SK-N-MC (cell line): ENCODE results near the gene SLC25A47.
"Not testable (repeated sequence)": the region's sequence is repeated elsewhere in the genome, so short reads cannot be mapped to it uniquely, and the experiment has no call there.

Experiments
- DNase-seq: peaks from one replicate; pipeline ENCODE4 v3.0.0-alpha.2; 2011; ENCODE audit warnings: low read depth, low spot score
- H3K27ac ChIP-seq: fragments of 200-600 bp; sonication (generic); 2 replicates; pipeline ENCODE4 v1.5.1; 2016; ENCODE audit warnings: mixed run types
- H3K36me3 ChIP-seq: fragments of 200-600 bp; sonication (generic); 2 replicates; pipeline ENCODE4 v1.6.1; 2017; ENCODE audit warnings: antibody characterized with exemption, low read length, mixed read lengths; ENCODE audit not compliant: insufficient read depth
- H3K4me3 ChIP-seq: fragments of 200-600 bp; sonication (generic); 2 replicates; pipeline ENCODE4 v1.5.1; 2016
- H3K9ac ChIP-seq: fragments of 200-600 bp; sonication (generic); 2 replicates; pipeline ENCODE4 v1.8.0; 2017; ENCODE audit warnings: mixed run types, mixed read lengths; ENCODE audit not compliant: insufficient read length
- H3K9me3 ChIP-seq: fragments of 200-600 bp; sonication (generic); 2 replicates; pipeline ENCODE4 v1.6.1; 2017; ENCODE audit warnings: low read depth, mild to moderate bottlenecking, antibody characterized with exemption, low read length, moderate library complexity, mixed read lengths
- EZH2 ChIP-seq: fragments of 200-600 bp; sonication (generic); IDR thresholded peaks from one replicate; pipeline ENCODE4 v1.6.1; 2017; ENCODE audit warnings: antibody characterized with exemption
- FOXP2 ChIP-seq: optimal IDR thresholded peaks from 2 replicates; pipeline ENCODE3; 2011; ENCODE audit warnings: mild to moderate bottlenecking, moderate library complexity; ENCODE audit not compliant: insufficient read depth; ENCODE audit errors: extremely low read length, control extremely low read depth
- POLR2AphosphoS5 ChIP-seq: IDR thresholded peaks from 2 replicates; pipeline ENCODE4 v1.6.1; 2012; ENCODE audit warnings: mild to moderate bottlenecking, low read depth, low read length, borderline replicate concordance

SLC25A47 gene

DNA sequence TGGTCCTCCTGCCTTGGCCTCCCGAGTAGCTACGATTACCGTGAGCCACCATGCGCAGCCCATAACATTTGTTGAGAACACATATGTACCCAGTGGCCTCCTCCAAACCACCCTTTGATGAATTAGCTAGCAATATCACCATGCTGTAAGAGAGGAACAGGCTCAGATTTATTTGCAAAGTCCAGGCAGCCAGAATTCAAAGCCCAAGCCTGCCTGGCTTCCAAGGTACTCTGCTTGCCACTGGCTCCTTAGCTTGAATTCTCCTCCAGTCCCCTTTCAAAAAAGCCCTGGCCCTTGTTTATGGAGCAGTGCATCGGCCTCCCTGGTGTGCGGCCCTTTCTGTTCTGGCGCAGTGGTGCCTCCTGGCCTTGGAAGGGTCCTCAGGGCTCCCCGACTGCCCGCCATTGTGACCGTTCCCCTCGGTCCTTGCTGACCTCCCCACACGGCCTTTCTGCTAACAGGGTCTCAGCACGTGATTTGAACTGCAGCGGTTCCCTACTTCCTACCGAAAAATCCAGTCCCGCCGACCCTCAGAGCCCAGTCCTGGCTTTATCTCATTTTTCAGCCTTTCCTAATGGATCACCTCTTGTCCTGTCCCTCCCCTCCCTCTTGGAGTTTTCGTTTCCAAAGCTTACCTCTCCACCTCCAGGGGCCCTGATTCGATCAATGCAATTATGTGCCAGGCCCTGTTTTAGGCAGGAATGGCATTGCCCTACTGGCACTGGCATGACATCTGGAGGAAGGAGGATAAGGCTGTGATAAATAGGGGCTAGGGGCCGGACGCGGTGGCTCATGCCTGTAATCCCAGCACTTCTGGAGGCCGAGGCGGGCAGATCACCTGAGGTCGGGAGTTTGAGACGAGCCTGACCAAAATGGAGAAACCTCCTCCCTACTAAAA, 38.9 kb upstream of the SLC25A47 start:
- H3K36me3 ChIP-seq, result peaks cover 4% of the 10 kb centered on the region; the same call in 1 of the 2 replicates
- DNase-seq, result no peak
- H3K4me3 ChIP-seq, result no peak overlapping the region
- TF ChIP-seq FOXP2 (no peak), POLR2AphosphoS5 (no peak), EZH2 (no peak)
- H3K9me3 ChIP-seq, result no peaks in the 10 kb centered on the region
- no peak overlapping the region for H3K9ac ChIP-seq
- H3K27ac ChIP-seq, result peak overlapping the region; percentile 42

DNA sequence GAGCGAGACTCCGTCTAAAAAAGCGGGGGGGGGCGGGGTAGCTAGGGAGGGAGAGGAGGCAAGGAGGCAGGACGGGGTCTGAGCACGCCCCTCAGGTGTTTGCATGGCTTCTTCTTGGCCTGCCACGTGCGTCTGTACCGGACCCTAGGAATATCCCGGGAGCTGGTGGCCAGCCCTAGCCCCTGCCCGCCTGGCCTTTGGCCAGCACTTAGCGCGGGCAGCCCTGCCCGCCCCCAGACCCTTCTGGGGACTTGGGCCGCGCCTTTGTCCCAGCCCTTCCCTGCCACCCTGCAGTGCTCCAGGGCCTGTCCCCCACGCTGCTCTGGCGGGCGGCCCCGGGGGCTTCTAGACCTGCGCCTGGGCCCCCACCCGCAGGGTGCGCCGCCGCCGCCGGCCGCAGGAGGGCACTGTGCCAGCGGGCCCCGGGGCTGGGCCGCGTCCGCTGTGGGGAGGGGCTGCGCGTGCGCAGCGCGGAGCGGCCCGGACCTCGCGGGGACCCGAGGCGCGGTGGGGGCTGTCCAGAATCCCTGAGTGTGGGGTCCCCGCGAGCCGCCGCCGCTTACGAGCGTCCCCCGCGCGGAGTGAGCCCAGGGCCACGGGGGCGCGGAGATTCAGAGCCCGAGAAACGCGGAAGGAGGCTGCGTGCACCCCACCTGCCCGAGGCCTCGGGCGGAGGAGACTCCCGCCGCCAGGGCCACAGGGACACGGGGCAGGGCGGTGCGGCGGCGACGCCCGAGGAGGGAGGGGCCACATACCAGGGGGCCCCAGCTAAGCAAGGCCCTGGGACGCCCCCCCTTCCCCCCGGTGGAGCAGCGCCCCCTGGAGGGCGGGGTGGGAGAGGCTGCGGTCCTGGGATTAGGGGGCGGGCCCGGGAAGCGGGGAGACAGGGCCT, 37.9 kb upstream of the SLC25A47 start:
- Histone ChIP-seq H3K4me3 (peak overlapping the region; percentile 90), H3K9me3 (no peaks in the 10 kb centered on the region), H3K27ac (peak overlapping the region; percentile 91), H3K9ac (peak overlapping the region; percentile 92), H3K36me3 (peaks cover 4% of the 10 kb centered on the region; the same call in 1 of the 2 replicates)
- TF ChIP-seq FOXP2, result no peak
- peak; percentile 73; the same call in 1 of the 2 replicates for TF ChIP-seq POLR2AphosphoS5
- DNase-seq, result no peak

DNA sequence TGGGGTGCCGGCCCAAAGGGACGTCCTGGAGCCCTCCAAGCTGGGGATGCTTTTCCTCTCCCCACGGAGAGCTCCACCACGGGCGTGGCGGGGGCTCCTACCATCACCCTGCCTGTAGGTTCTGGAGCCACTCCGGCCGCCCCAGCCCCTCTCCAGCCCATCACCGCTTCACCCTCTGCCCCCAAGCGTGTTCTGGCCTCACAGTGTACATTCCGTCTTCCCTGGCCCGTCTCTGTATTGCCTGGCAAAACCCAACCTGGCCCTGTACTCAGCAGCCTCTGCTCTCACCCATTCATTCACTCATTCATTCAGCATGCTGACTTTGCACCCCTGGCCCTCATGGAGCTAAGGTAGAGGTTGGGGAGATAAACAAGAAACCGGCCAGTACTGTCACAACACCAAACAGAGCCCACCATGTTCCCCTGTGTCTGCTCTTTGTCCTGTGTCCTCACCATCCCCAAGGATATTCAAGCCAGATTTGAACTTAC, 37.2 kb upstream of the SLC25A47 start:
- TF ChIP-seq EZH2, result no peak
- no peak for TF ChIP-seq FOXP2
- no peak for TF ChIP-seq POLR2AphosphoS5
- no peaks in the 10 kb centered on the region for H3K36me3 ChIP-seq
- peak overlapping the region; percentile 92 for H3K9ac ChIP-seq
- peak overlapping the region; percentile 90 for H3K4me3 ChIP-seq
- no peaks in the 10 kb centered on the region for H3K9me3 ChIP-seq
- no peak overlapping the region for H3K27ac ChIP-seq
- DNase-seq, result no peak

DNA sequence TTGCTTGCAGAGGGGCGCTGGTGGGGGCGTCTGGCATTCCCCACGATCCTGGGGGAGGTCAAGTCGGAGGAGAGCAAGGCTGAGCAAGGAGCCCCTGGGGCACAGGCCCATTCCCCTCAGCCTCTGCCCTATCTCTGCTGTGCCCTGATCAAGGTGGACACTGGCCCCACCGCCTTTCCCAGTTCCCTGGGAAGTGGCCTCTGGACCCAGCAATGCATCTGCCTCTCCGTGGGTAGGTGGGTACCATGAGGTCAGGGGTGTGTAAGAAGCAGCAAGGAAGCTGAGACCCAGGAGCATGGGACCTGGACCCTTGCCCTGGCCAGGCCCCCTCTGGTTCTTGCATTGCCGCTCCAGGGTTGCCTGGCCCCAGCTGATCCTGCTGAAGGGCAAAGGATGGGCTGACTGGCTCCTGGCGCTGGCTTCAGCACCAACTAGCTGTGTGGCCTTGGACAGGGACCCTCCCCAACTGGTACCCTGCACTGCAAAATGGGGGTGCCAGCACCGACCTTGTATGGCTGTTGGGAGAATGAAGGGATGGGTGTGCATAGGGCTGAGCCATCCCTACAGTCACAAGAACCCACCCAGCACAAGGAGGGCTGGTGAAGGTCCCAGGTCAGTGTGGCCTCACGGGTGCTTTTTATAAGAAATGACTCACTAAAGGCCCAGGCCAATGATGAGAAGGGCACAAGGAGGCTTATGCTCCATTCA, 36.5 kb upstream of the SLC25A47 start:
- H3K4me3 ChIP-seq, result no peak overlapping the region
- no peaks in the 10 kb centered on the region for H3K36me3 ChIP-seq
- TF ChIP-seq FOXP2 (no peak), EZH2 (no peak), POLR2AphosphoS5 (no peak)
- H3K27ac ChIP-seq, result no peak overlapping the region
- H3K9ac ChIP-seq, result no peak overlapping the region
- H3K9me3 ChIP-seq, result no peaks in the 10 kb centered on the region
- DNase-seq, result no peak

DNA sequence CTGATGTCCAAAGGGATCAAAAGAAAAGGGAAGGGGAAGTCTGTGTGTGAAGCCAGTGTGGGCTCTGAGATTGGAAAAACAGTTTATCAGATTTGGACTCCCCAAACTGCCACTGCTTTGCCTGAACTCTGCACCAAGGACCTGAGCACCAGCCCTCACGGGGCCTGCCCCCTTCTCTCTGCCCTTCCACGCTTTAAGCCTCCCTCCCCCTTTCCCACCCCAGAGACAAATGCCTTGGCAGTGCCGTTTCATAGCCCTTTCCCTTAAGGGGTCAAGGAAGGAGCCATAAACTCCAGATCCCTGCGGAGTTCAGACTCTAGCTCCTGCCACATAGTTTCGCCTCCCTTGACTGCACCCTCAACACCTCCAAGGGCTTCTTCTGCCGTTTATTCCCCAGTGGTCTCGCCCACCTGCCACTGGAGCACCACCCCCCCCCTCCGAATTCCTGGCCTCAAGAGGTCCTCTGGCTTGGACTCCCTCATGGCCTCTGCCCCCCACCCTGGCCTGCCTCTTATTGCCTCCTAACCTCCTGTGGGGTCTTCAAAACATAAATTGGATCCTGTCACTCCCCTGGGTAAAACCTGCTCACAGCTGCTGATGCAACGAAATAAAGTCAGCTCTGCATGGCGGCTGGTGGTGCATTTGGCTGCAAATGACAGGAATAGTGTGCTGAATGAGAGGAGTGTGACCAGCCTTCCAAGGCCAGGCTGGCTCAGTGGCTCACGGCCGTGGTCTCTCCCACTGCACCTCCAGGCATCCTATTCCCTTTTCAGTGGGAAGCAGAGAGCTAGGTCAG, 35.7 kb upstream of the SLC25A47 start:
- H3K27ac ChIP-seq, result no peak overlapping the region
- no peak overlapping the region for H3K4me3 ChIP-seq
- H3K9ac ChIP-seq, result no peak overlapping the region
- H3K36me3 ChIP-seq, result no peaks in the 10 kb centered on the region
- H3K9me3 ChIP-seq, result no peaks in the 10 kb centered on the region
- no peak for DNase-seq
- TF ChIP-seq EZH2 (no peak), POLR2AphosphoS5 (no peak), FOXP2 (no peak)

DNA sequence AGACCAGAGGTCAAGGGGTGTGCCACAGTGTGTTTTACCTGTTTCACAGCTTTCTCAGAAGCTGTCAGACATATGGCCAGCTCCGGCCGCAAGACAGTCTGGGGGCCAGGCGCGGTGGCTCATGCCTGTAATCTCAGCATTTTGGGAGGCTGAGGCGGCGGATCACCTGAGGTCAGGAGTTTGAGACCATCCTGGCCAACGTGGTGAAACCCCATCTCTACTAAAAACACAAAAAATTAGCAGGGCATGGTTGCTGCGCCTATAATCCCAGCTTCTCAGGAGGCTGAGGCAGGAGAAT, 35.2 kb upstream of the SLC25A47 start:
- H3K36me3 ChIP-seq, DNase-seq, H3K4me3 ChIP-seq, H3K9ac ChIP-seq, H3K27ac ChIP-seq, H3K9me3 ChIP-seq: not testable (repeated sequence)

DNA sequence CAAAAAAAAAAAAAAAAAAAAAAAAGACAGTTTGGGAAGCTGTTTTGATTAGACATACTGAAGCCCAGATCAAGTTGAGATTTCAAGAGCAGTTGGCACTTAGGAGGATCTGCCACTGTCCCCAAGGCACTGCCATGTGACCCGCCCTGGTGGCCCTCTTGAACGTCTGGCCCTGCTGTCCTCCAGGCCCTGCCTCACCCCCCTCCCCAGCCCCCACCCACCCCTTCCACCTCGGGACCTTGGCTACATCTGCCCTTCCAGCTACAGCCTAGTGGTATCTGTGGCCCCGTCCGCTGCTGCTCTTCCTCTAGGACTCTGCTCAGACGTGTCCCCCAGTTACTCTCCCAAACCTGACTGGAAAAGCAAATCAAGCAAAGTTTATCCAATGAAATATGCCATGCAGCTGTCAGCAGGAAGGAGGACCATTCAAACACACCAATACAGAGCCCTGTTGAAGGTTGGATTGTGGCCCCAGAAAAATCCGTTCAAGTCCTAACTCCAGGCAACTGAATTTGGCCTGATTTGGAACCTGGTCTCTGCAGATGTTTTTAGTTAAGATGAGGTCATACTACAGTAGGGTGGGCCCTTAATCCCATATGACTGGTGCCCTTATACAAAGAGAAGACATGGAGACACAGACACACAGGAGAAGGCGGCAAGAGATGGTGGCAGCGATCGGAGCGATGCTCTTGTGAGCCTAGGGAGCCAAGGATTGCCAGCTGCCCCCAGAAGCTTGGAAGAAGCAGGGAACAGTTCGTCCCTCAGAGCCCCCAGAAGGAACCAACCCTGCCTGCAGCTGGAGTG, 34.6 kb upstream of the SLC25A47 start:
- Histone ChIP-seq H3K9me3 (no peaks in the 10 kb centered on the region), H3K36me3 (no peaks in the 10 kb centered on the region), H3K27ac (no peak overlapping the region), H3K9ac (no peak overlapping the region), H3K4me3 (no peak overlapping the region)
- TF ChIP-seq FOXP2 (no peak), EZH2 (no peak), POLR2AphosphoS5 (no peak)
- DNase-seq, result no peak
